HG02759 (cell line): ENCODE results near the gene ZMYND12.
"Not testable (repeated sequence)": the region's sequence is repeated elsewhere in the genome, so short reads cannot be mapped to it uniquely, and the experiment has no call there.

Source experiments
- ATAC-seq: cut with Tn5 transposase; IDR thresholded peaks from one replicate; pipeline ENCODE4 v1.9.1; 2021; ENCODE audit warnings: mild to moderate bottlenecking, moderate library complexity; ENCODE audit not compliant: unreplicated experiment

Gene ZMYND12, protein sequence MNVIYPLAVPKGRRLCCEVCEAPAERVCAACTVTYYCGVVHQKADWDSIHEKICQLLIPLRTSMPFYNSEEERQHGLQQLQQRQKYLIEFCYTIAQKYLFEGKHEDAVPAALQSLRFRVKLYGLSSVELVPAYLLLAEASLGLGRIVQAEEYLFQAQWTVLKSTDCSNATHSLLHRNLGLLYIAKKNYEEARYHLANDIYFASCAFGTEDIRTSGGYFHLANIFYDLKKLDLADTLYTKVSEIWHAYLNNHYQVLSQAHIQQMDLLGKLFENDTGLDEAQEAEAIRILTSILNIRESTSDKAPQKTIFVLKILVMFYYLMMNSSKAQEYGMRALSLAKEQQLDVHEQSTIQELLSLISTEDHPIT

DNA sequence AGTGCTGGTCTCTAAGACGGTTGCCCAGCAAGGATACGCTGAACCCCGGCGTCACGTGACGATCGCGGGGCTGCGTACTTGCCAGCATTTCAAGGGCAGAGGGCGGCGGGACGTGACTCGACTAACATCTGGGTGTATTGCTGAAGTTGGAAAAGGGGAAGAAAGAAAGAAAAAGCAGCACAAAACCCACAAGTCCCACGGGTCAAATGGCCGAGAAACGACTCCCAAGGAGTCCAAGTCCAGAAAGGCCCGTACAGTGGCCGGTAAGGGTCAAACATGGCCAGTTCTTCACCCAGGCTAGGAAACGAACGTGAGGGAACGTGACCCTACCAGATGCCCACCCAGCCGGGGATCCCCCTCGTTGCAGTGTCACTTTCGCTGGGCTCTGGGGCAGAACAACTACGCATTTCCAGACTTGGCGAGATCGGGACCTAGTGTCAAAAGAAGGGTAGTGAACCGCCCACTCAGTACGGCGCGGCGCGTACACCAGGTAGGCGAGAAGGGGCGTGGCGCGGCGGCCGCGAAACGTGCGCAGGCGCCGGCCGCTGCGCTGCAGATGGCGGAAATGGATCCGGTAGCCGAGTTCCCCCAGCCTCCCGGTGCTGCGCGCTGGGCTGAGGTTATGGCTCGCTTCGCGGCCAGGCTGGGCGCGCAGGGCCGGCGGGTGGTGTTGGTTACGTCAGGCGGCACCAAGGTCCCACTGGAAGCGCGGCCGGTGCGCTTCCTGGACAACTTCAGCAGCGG, at the start of gene ZMYND12, which contains the start of gene PPCS:
Gene ZMYND12, minus strand, starts transcription at position 13 of the 744 bp plus-strand sequence. CDS start 25 bp downstream, outside the sequence.
Gene PPCS, plus strand, starts transcription at position 534 of the 744 bp plus-strand sequence. Its CDS starts 23 bp downstream, at position 557.
- ATAC-seq, result peak; percentile 87

DNA sequence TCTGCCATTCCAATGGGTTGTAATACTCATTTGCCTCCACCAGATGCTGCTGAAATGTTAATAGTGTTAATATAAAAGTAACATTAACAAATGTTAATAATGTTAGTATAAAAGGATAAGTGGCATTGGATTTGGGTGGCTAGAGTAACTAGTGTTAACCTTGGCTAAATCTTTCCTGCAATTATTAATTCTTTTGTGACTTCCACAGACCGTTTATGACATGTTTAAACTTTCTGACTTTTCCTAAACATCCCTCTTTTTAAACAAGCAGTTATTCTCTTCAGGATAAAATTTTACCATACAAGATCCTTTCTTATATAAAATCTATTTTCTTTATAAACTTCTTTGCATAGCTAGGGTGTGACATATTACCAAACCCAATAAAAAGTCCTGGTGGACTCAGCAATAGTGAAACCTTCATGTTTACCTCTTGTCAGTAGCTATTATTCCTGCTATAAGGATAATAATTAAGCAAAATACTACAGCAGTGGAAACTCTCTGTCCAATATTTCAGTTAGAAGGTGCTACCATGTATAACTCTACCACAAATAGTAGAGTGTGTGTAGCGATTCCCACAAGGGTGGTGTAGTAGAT, 48.8 kb upstream of the ZMYND12 start:
- ATAC-seq, result no peak

DNA sequence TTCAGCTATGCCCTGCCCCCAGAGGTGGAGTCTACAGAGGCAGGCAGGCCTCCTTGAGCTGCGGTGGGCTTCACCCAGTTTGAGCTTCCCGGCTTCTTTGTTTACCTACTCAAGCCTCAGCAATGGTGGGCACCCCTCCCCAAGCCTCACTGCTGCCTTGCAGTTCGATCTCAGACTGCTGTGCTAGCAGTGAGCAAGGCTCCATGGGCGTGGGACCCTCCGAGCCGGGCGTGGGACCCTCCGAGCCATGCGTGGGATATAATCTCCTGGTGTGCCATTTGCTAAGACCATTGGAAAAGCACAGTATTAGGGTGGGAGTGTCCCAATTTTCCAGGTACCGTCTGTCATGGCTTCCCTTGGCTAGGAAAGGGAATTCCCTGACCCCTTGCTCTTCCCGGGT, 46.2 kb upstream of the ZMYND12 start:
- not testable (repeated sequence) for ATAC-seq

DNA sequence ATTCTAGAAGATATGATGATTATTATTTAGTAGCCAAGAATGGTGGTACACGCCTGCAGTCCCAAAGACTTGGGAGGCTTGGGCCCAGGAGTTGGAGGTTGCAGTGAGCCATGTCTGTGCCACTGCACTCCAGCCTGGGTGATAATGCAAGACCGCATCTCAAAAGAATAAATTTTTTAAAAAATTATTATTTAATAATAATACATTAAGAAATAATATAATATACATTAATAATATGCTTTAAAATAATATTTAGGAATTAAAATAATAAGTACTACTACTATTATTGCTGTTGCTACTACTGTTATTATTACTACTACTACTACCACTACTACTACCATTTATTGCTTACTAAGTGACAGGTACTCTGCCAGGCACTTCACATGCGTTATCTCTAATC, 34.4 kb upstream of the ZMYND12 start:
- no peak for ATAC-seq

DNA sequence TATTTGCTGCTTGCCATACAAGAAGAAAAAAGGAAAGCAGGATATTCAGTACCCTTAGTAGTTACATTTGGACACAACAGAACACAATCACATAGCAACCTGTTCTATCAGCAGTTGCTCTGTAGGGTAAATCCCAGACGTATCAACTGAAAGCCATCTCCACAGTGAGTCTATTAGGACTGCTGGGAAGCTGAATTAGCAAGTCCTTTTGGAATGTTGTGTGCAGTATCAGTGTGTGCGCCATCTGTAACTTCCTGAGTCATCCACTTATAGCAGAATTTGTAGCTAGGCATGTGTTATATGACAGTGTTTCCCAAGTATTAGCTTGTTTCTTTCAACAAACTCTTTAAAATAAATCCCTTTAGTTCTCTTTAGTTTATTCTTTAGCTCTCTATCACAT, 28.6 kb upstream of the ZMYND12 start:
- no peak for ATAC-seq

DNA sequence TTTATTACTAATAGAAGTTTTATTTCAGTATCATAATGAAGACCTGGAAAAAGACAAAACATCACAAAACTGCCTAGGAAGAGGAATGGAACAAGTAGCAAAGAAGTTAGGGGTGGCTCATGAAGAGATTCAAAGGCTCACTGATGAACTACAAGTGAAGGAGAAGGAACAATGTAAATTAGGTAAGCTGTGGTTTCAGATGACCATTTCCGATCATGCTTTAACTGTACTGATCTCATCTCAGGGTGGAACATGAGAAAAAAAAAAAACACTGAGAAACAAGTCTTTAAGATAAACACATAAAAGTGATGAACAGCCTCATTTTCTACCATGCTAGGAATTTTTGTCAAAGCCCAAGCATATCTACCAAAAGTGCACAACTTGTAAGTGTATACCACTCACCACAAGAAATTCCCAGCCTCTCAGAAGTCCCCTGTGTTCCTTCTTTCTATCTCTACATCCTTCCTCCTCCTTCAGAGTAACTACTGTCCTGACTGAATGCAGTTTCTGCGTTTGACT, 26.9 kb upstream of the ZMYND12 start:
- ATAC-seq, result no peak

DNA sequence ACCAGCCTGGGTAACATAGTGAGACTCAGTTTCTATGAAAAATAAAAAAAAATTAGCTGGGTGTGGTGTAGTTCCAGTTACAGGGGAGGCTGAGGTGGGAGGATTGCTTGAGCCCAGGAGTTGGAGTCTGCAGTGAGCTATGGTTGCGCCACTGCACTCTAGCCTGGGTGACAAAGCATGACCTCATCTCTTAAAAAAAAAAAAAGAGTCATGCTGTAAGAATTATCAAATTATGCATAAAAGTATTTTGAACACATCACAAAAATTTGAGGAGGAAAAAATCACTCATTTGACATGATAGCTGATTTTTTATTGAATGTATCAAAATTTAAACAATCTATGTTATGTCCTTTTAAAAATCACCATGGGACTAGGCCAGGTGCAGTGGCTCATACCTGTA, 25.1 kb upstream of the ZMYND12 start:
- ATAC-seq, result no peak

DNA sequence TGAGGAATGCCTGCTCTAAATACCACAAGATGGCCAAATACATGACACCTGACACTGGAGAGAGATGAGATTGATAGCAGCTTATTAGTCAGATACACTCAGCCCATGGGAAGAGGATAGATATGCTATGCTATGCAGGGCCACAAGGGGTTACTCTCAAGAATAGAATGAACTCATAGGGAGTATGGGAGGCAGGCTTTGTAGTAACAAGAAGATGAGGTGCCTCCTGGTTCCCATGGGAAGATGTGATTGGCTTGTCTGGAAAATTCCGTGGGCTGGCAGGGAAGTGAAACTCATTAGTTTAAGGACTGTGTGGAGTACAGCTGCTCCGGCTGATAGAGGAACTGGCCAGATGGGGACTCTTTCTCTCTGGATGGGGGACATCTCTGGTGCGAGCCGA, 23.8 kb upstream of the ZMYND12 start:
- ATAC-seq, result no peak

DNA sequence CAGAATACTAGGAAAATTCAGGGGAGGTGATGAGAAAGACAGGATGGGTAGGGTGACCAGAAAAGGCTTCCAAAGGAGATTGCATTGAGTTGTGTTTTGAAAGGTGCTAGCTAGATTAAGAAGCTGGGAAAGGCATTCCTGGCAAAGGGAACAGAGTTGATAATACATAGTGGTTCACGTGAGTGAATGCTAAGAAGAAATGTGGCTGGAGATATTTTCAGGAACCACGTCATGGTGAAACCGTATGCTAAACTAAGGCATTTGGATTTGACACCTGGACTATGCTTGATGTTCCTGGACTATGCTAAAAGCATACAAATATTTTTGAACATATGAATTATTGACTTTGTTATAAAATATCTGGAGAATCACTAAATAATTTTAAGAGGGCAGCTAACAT, 22.0 kb upstream of the ZMYND12 start:
- no peak for ATAC-seq

DNA sequence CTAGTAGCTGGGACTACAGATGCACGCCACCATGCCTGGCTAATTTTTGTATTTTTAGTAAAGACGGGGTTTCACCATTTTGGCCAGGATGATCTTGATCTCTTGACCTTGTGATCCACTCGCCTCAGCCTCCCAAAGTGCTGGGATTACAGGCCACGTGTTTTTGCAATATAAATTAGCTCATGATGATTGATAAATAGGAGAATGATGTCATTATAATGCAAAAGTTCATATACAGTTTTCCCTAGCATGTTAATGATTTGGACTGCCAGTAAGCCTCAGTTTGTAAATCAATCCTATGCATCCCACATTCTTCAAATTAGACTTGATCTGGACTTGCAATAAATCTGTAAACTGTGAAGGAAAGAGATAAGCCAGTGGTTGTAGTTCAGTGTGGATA, 21.5 kb upstream of the ZMYND12 start:
- ATAC-seq, result not testable (repeated sequence)

DNA sequence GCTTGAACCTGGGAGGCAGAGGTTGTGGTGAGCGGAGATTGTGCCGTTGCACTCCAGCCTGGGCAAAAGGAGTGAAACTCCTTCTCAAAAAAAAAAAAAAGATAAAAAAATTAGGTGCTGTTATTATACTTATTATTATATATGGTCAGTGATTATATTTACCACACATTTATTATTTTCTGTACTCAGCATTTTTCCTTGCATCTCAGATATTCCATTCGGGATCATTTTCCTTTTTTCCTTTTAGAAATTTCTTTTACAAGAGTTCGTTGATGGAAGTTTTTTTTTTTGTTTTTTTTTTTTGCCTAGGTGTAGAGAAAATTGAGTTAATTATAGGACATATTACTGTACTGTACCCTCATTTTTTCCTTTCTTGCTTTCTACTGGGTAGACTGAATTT, 20.8 kb upstream of the ZMYND12 start:
- no peak for ATAC-seq

DNA sequence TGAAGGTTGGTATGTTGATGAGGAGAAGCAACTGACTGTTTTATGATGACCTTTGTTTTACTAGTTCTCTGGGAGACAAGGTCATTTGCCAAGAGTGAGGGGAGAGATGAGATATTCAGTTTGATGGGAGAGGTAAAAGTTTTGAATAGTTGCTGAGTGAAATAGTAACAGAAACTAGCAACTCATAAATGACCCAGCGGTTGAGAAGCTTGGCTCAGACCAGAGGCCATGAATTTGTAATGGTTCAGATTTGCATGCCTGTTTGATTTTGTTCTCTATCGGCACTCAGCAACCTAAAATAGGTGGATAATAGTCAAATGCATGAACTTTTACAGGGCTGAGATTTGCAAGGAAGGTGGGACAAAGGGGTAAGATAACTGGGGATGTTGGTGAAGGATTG, 13.9 kb upstream of the ZMYND12 start:
- no peak for ATAC-seq

DNA sequence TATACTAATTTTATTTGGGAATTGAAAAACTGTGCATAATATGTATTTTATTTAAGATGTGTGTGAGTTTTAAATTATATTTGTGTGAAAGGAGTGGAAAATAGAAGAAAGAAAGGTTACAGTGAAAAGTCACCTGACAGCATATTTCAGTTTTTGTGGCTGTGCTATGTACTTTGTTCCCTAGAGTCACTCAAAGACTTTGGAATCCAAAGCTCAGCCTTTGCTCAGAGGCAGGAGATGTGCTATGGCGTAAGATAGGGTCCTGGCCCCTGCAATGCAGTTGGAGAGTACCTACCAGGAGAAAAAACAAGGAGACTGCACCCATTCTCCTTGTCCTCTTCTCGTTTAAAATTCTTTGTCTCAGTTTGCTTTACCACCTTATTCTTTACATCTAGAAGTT, 10.2 kb upstream of the ZMYND12 start:
- ATAC-seq, result no peak

DNA sequence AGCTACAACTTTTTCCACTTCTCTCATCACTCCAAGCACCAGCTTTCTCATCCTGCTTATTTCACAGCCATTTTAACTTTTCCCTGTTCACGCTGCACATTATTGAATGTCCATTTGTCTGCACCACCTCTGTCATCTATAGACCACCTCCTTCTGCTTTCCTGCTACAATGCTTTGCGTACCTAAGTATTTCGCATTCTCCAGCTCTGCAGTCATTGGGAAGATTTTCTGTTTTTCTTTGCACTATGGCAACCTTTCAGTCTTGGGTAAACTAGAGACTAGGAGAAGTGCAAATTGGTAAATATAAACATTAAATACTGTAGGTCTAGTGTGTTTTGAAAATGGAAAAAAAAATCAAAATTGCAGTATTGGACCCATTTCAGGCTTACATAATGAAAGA, 8.1 kb upstream of the ZMYND12 start:
- ATAC-seq, result no peak

DNA sequence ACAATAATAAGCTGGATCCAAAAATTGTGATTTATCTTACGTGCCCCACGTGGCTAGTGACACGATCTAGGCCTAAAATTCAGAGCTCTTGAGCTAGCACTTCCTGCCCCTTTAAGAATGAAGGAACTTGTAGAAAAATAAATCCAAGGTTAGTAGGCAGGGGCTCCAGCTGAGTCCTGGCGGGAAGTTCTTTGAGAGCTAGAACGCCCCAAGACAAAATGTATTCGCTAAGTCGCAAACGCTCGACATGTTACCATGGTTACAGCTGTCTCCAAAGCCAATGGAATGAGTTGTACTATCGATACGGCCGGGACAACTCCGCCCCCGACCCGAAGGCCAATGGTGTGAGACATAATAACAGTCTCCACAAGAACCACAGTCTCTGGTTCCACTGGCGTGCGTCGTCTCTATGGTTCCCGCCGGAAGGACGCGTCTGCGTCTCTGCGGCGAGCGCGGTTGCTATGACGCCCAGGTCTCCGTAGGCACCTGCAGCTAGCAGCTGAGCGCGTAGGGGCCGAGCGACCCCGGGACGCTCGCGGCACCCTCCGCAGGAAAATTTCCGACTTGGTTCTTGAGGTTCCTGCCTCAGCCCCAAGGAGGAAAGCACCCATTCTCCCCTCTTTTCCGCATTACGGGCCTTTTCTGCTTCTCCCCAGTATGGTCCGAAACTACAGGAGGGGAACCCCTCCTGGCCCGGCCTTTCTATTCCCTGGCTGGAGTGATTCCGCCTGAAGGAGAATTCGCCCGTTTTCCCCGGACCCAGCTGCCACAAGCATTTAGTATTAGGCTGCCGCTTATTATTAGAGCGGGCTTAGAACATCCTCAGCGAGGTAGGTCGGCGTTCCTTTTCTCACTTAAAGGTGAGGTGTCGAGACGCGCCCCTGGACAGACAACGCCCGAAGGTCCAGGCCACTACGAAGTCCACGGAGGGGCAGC, 7.3 kb upstream of the ZMYND12 start, which contains the start of gene CCDC30:
Gene CCDC30, plus strand, starts transcription at position 459 of the 936 bp plus-strand sequence. CDS start 17,266 bp downstream, outside the sequence.
- peak; percentile 99 for ATAC-seq

DNA sequence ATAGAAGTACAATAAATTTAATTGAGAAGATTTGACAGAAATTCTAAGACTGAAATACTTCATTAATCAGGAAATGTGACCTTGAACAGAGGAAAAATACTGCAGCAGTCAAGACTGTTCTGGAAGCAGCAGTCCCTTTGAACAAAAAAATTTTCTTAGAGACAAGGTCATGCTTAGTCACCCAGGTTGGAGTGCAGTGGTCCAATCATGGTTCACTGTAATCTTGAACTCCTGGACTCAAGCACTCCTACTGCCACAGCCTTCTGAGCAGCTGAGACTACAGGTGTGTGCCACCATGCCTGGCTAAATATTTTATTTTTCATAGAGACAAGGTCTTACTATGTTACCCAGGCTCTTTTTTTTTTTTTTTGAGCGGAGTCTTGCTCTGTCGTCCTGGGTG, 5.4 kb upstream of the ZMYND12 start:
- no peak for ATAC-seq

DNA sequence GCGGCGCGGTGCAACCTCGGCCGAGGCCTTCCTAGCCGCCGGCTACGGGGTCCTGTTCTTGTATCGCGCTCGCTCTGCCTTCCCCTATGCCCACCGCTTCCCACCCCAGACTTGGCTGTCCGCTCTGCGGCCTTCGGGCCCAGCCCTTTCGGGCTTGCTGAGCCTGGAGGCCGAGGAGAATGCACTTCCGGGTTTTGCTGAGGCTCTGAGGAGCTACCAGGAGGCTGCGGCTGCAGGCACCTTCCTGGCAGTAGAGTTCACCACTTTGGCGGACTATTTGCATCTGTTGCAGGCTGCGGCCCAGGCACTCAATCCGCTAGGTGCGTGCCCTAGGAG, 900 bp upstream of the ZMYND12 start:
- ATAC-seq, result peak; percentile 45

DNA sequence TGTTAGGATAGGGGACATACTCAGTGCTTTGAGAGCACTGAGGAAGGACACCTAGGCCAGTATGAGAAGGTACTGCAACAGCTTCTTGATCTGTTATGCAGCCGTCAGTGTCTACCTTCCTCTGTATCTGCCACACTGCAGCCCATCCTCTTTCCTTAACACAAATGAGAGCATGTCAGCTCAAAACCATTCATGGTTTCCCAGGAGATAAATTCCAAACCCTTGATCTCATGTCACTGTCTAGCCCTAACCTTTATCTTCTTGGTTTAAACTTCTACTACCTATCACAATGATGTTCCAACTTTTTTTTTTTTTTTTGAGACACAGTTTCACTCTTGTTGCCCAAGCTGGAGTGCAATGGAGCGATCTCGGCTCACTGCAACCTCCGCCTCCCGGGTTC, 1.4 kb downstream of the ZMYND12 start:
- ATAC-seq, result no peak

DNA sequence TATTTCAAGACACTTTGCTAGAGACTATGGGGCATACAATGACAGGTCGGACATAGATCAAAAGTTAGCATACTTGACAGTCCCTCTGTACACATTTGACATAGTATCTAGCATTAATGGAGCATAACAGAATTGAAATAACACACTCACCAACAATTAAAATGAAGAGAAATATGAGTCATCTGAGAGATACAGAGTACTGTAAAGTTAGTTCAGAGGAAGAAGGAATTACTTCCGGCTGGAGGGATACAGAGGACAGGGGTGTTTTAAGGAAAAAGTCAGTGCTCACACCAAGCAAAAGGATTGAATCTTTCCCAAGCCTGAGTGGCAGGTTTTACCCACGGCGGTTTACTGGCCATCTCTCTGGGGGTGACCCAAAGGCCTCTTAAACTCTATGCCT, 2.4 kb downstream of the ZMYND12 start:
- no peak for ATAC-seq

DNA sequence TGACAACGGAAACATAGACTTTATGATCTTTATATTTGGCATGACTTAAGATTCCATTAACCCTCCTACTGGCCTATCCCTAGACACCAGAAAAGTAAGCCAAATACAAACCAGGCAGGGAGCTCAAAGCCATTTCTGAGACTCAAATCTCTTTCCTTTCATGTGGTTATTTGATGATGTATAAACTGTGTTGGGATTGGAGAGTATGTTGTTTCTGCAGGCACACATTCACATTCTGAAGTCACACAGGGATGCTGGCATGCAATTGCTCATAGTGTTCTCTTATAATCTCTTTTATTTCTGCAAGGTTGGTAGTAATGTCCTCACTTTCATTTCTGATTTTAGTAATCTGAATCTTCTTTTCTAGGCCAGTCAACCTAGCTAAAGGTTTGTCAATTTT, 5.8 kb downstream of the ZMYND12 start:
- no peak for ATAC-seq
